HepG2 (cell line): ENCODE results near the gene NTN3. TPM values are rescaled to one million over a fixed set of nuclear protein-coding genes. Genes with fewer than 3 reads are reported as not detected.

Source experiments
- ARNT ChIP-seq: fragments of 450-650 bp; IDR thresholded peaks from 2 replicates; pipeline ENCODE4 v1.6.1; 2017
- CENPBD1 ChIP-seq: sonication (generic); formaldehyde crosslinking; IDR thresholded peaks from 2 replicates; pipeline ENCODE4 v1.8.0; 2022; ENCODE audit warnings: missing genetic modification reagents, low read depth, mild to moderate bottlenecking, borderline replicate concordance
- DMTF1 ChIP-seq: sonication (generic); formaldehyde crosslinking; IDR thresholded peaks from 2 replicates; pipeline ENCODE4 v1.4.0; 2020; ENCODE audit warnings: mild to moderate bottlenecking, missing genetic modification reagents
- FOXO1 ChIP-seq: sonication (generic); formaldehyde crosslinking; IDR thresholded peaks from 2 replicates; pipeline ENCODE4 v1.4.0; 2020; ENCODE audit warnings: missing genetic modification reagents
- JUND ChIP-seq: sonication (generic); formaldehyde crosslinking; IDR thresholded peaks from 2 replicates; pipeline ENCODE4 v1.8.0; 2022; ENCODE audit warnings: mild to moderate bottlenecking, missing genetic modification reagents
- MAX ChIP-seq: IDR thresholded peaks from 2 replicates; pipeline ENCODE4 v1.6.1; 2012; ENCODE audit warnings: inconsistent platforms
- MNT ChIP-seq: fragments of 450-650 bp; IDR thresholded peaks from 2 replicates; pipeline ENCODE4 v1.6.1; 2016
- MTA1 ChIP-seq: sonication (generic); formaldehyde crosslinking; IDR thresholded peaks from 2 replicates; pipeline ENCODE4 v1.4.0; 2020; ENCODE audit warnings: missing genetic modification reagents, mild to moderate bottlenecking, borderline replicate concordance
- NFKBIZ ChIP-seq: IDR thresholded peaks from 2 replicates; pipeline ENCODE4 v1.6.1; 2018; ENCODE audit warnings: missing genetic modification reagents, missing compliant biosample characterization
- PHF20 ChIP-seq: sonication (generic); formaldehyde crosslinking; IDR thresholded peaks from 2 replicates; pipeline ENCODE4 v1.5.0; 2020; ENCODE audit warnings: mild to moderate bottlenecking, missing genetic modification reagents
- RFXANK ChIP-seq: IDR thresholded peaks from 2 replicates; pipeline ENCODE4 v1.6.1; 2016
- THRA ChIP-seq: sonication (generic); formaldehyde crosslinking; IDR thresholded peaks from 2 replicates; pipeline ENCODE4 v1.4.0; 2020; ENCODE audit warnings: missing genetic modification reagents, borderline replicate concordance
- YY1 ChIP-seq: IDR thresholded peaks from 2 replicates; pipeline ENCODE4 v1.6.1; 2011; ENCODE audit warnings: low read length, low read depth, moderate library complexity, mild to moderate bottlenecking; ENCODE audit not compliant: insufficient read depth, insufficient replicate concordance
- ZFY ChIP-seq: sonication (generic); formaldehyde crosslinking; IDR thresholded peaks from 2 replicates; pipeline ENCODE4 v1.4.0; 2020; ENCODE audit warnings: missing genetic modification reagents
- ZKSCAN1 ChIP-seq: fragments of 150-350 bp; IDR thresholded peaks from 2 replicates; pipeline ENCODE4 v1.6.1; 2014; ENCODE audit warnings: low read length
- ZNF225 ChIP-seq: sonication (generic); formaldehyde crosslinking; IDR thresholded peaks from 2 replicates; pipeline ENCODE4 v1.4.0; 2020; ENCODE audit warnings: mild to moderate bottlenecking, missing genetic modification reagents
- ZNF30 ChIP-seq: sonication (generic); formaldehyde crosslinking; IDR thresholded peaks from 2 replicates; pipeline ENCODE4 v1.5.0; 2020; ENCODE audit warnings: mild to moderate bottlenecking, missing genetic modification reagents
- ZNF333 ChIP-seq: sonication (generic); formaldehyde crosslinking; IDR thresholded peaks from 2 replicates; pipeline ENCODE4 v1.4.0; 2020; ENCODE audit warnings: mild to moderate bottlenecking, missing genetic modification reagents, borderline replicate concordance
- ZNF34 ChIP-seq: sonication (generic); formaldehyde crosslinking; IDR thresholded peaks from 2 replicates; pipeline ENCODE4 v1.4.0; 2020; ENCODE audit warnings: mild to moderate bottlenecking, missing genetic modification reagents, borderline replicate concordance
- ZNF580 ChIP-seq: IDR thresholded peaks from 2 replicates; pipeline ENCODE4 v1.6.1; 2016; ENCODE audit warnings: low read depth, borderline replicate concordance
- ZNF747 ChIP-seq: sonication (generic); formaldehyde crosslinking; IDR thresholded peaks from 2 replicates; pipeline ENCODE4 v1.8.1; 2023; ENCODE audit warnings: missing genetic modification reagents, mild to moderate bottlenecking, borderline replicate concordance
- ZNF773 ChIP-seq: sonication (generic); formaldehyde crosslinking; IDR thresholded peaks from 2 replicates; pipeline ENCODE4 v1.4.0; 2020; ENCODE audit warnings: missing genetic modification reagents, borderline replicate concordance
- ZNF780A ChIP-seq: sonication (generic); formaldehyde crosslinking; IDR thresholded peaks from 2 replicates; pipeline ENCODE4 v1.8.0; 2022; ENCODE audit warnings: mild to moderate bottlenecking, missing genetic modification reagents, moderate library complexity
- ZNF781 ChIP-seq: sonication (generic); formaldehyde crosslinking; IDR thresholded peaks from 2 replicates; pipeline ENCODE4 v1.5.1; 2020; ENCODE audit warnings: borderline replicate concordance, mild to moderate bottlenecking, missing genetic modification reagents; ENCODE audit errors: not compliant biosample characterization
- ZNF816 ChIP-seq: sonication (generic); formaldehyde crosslinking; IDR thresholded peaks from 2 replicates; pipeline ENCODE4 v1.8.0; 2022; ENCODE audit warnings: missing genetic modification reagents, mild to moderate bottlenecking, borderline replicate concordance
- polyA plus RNA-seq, 8 experiments: library from polyadenylated mRNA; depleted of rRNA in 3 of 8; stranded (reverse) in 7 of 8; unstranded in 1 of 8; fragments of >200 nt; fragmentation: Illumina TruSeq in 4 of 8; extraction: Trizol in 4 of 8; gene quantifications; 2 replicates each; pipeline versions ENCODE4 v1.2.1 to v1.2.3, GENCODE V29; 2011 to 2016; ENCODE audit warnings: low read depth in 4 of 8, missing spikeins in 1 of 8, mixed read lengths in 1 of 8; ENCODE audit not compliant: insufficient read depth in 1 of 8
- total RNA-seq, 5 experiments: library from RNA; depleted of rRNA; stranded (reverse); fragments of >200 nt; fragmentation: Illumina TruSeq; extraction: Trizol; gene quantifications; 2 replicates each; pipeline ENCODE4 v1.2.3, GENCODE V29; 2016; ENCODE audit warnings: low read depth in 1 of 5

NTN3 gene
- total and polyA plus RNA-seq, 2 of the 13 experiments (the other 11 are each of a cell fraction or from before 2014, with no cell fraction given), result 0.09 to 0.20 TPM

GRCh38 chr16:2429034-2429770 lies 41.9 kb upstream of the NTN3 start, which contains the start of gene CCNF (continued):
- 0 out of 2 replicates have a peak, but pooled peaks have one; percentile 30 for TF ChIP-seq THRA
- TF ChIP-seq RFXANK (CRISPR knock-in tag), result no peak
- TF ChIP-seq ARNT, result no peak
- TF ChIP-seq ZNF816 (CRISPR knock-in tag), result peak; percentile 31; the same call in 1 of the 2 replicates
- peak; percentile 74; the same call in 1 of the 2 replicates for TF ChIP-seq ZNF773 (CRISPR knock-in tag)
- no peak for TF ChIP-seq CENPBD1 (CRISPR knock-in tag)
- no peak for TF ChIP-seq MNT
- TF ChIP-seq MTA1 (CRISPR knock-in tag), result no peak
- TF ChIP-seq ZFY (CRISPR knock-in tag), result peak; percentile 36; the same call in 1 of the 2 replicates
- TF ChIP-seq YY1, result no peak
- no peak for TF ChIP-seq ZKSCAN1
- TF ChIP-seq FOXO1 (CRISPR knock-in tag), result no peak
- no peak for TF ChIP-seq ZNF780A
- peak; percentile 91 for TF ChIP-seq MAX
- TF ChIP-seq JUND (CRISPR knock-in tag), result no peak
- peak; percentile 41 for TF ChIP-seq PHF20 (CRISPR knock-in tag)
- TF ChIP-seq ZNF333, result no peak
- no peak for TF ChIP-seq ZNF34 (CRISPR knock-in tag)
- no peak for TF ChIP-seq NFKBIZ (CRISPR knock-in tag)
- TF ChIP-seq ZNF580 (CRISPR knock-in tag), result no peak; the same call in 1 of the 2 replicates
- TF ChIP-seq ZNF747 (CRISPR knock-in tag), result no peak
- no peak for TF ChIP-seq ZNF781 (CRISPR knock-in tag)
- TF ChIP-seq ZNF225 (CRISPR knock-in tag), result no peak
- no peak for TF ChIP-seq DMTF1 (CRISPR knock-in tag)
- TF ChIP-seq ZNF30 (CRISPR knock-in tag), result no peak
